A549 (cell line): ENCODE results near the gene LRIG1.

Source experiments
- EP300 ChIP-seq, 2 experiments: fragments of >200 bp; sonication (Bioruptor Twin); formaldehyde crosslinking; IDR thresholded peaks; 2 replicates in 1 of 2; 3 replicates in 1 of 2; pipeline ENCODE4 v1.6.1; 2016 to 2017
- JUNB ChIP-seq: fragments of >200 bp; sonication (Bioruptor Twin); formaldehyde crosslinking; IDR thresholded peaks from 2 replicates; pipeline ENCODE4 v1.6.1; 2016
- POLR2A ChIP-seq: IDR thresholded peaks from 2 replicates; pipeline ENCODE4 v1.6.1; 2012; ENCODE audit warnings: mild to moderate bottlenecking, low read length
- RAD21 ChIP-seq, 2 experiments: fragments of >200 bp in 1 of 2; sonication (Bioruptor Twin) in 1 of 2; formaldehyde crosslinking in 1 of 2; IDR thresholded peaks in 1 of 2; conservative IDR thresholded peaks in 1 of 2; 2 replicates in 1 of 2; 3 replicates in 1 of 2; pipeline ENCODE4 v1.6.1; 2012 to 2018; ENCODE audit warnings: inconsistent platforms in 1 of 2
- TF ChIP-seq, protein P1 (sequence below): fragments of >200 bp; sonication (Bioruptor Twin); formaldehyde crosslinking; IDR thresholded peaks from 3 replicates; pipeline ENCODE4 v1.5.1; 2016
- TF ChIP-seq, protein P2 (sequence below): IDR thresholded peaks from 2 replicates; pipeline ENCODE4 v1.6.1; 2012
- TF ChIP-seq, protein P3 (sequence below): fragments of >200 bp; sonication (Bioruptor Twin); formaldehyde crosslinking; IDR thresholded peaks from 3 replicates; pipeline ENCODE4 v1.6.1; 2016
- TF ChIP-seq, protein P4 (sequence below): fragments of 250-450 bp; sonication (Bioruptor Pico); IDR thresholded peaks from 2 replicates; pipeline ENCODE4 v1.5.0; 2021; ENCODE audit warnings: mild to moderate bottlenecking, moderate library complexity, borderline replicate concordance

DNA sequence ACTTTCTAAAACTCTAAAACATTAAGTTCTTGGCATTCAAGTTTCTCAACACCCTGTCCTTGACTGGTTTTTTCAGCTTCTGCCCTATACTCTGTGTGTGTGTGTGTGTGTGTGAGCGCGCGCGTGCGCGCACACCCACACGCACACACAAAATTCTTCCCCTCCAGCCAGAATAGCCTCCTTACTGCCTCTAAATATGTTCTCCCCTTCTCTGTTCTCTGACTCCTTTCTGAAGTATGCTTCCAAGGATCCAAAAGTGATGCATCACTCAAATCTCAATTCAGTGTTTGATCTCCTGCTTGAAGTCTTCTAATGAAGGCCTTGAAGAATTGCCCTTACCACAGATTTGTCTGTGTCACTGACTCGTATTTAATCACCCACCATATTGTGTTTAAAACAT lies 150.2 kb downstream of the LRIG1 start:
- TF ChIP-seq, protein P1, sequence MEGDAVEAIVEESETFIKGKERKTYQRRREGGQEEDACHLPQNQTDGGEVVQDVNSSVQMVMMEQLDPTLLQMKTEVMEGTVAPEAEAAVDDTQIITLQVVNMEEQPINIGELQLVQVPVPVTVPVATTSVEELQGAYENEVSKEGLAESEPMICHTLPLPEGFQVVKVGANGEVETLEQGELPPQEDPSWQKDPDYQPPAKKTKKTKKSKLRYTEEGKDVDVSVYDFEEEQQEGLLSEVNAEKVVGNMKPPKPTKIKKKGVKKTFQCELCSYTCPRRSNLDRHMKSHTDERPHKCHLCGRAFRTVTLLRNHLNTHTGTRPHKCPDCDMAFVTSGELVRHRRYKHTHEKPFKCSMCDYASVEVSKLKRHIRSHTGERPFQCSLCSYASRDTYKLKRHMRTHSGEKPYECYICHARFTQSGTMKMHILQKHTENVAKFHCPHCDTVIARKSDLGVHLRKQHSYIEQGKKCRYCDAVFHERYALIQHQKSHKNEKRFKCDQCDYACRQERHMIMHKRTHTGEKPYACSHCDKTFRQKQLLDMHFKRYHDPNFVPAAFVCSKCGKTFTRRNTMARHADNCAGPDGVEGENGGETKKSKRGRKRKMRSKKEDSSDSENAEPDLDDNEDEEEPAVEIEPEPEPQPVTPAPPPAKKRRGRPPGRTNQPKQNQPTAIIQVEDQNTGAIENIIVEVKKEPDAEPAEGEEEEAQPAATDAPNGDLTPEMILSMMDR, result no peak
- TF ChIP-seq POLR2A (no peak), JUNB (no peak), EP300 (IDR thresholded peaks at IDR 0.05) (no peak), RAD21 (conservative IDR thresholded peaks at IDR 0.05 in 1 of 2, IDR thresholded peaks at IDR 0.05 in 1 of 2) (no peak)
- TF ChIP-seq, protein P2, sequence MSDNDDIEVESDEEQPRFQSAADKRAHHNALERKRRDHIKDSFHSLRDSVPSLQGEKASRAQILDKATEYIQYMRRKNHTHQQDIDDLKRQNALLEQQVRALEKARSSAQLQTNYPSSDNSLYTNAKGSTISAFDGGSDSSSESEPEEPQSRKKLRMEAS, result no peak
- TF ChIP-seq, protein P3, sequence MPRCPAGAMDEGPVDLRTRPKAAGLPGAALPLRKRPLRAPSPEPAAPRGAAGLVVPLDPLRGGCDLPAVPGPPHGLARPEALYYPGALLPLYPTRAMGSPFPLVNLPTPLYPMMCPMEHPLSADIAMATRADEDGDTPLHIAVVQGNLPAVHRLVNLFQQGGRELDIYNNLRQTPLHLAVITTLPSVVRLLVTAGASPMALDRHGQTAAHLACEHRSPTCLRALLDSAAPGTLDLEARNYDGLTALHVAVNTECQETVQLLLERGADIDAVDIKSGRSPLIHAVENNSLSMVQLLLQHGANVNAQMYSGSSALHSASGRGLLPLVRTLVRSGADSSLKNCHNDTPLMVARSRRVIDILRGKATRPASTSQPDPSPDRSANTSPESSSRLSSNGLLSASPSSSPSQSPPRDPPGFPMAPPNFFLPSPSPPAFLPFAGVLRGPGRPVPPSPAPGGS, result no peak
- TF ChIP-seq, protein P4, sequence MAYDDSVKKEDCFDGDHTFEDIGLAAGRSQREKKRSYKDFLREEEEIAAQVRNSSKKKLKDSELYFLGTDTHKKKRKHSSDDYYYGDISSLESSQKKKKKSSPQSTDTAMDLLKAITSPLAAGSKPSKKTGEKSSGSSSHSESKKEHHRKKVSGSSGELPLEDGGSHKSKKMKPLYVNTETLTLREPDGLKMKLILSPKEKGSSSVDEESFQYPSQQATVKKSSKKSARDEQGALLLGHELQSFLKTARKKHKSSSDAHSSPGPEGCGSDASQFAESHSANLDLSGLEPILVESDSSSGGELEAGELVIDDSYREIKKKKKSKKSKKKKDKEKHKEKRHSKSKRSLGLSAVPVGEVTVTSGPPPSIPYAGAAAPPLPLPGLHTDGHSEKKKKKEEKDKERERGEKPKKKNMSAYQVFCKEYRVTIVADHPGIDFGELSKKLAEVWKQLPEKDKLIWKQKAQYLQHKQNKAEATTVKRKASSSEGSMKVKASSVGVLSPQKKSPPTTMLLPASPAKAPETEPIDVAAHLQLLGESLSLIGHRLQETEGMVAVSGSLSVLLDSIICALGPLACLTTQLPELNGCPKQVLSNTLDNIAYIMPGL, result no peak
